HepG2 (cell line): ENCODE results near the gene TGM2. TPM values are rescaled to one million over a fixed set of nuclear protein-coding genes. Genes with fewer than 3 reads are reported as not detected.

Experiments
- CC2D1A ChIP-seq: sonication (generic); formaldehyde crosslinking; IDR thresholded peaks from 2 replicates; pipeline ENCODE4 v1.8.1; 2023; ENCODE audit warnings: mild to moderate bottlenecking, missing genetic modification reagents
- HIVEP1 ChIP-seq: sonication (generic); formaldehyde crosslinking; IDR thresholded peaks from 2 replicates; pipeline ENCODE4 v1.4.0; 2020; ENCODE audit warnings: mild to moderate bottlenecking, missing genetic modification reagents
- HNF4A ChIP-seq: sonication (generic); formaldehyde crosslinking; IDR thresholded peaks from 2 replicates; pipeline ENCODE4 v1.4.0; 2020; ENCODE audit warnings: missing genetic modification reagents
- HNRNPUL1 ChIP-seq: fragments of 200-400 bp; formaldehyde crosslinking; IDR thresholded peaks from 2 replicates; pipeline ENCODE4 v1.6.1; 2017; ENCODE audit warnings: low read depth, mild to moderate bottlenecking, low read length, moderate library complexity
- JUN ChIP-seq: sonication (generic); formaldehyde crosslinking; IDR thresholded peaks from 2 replicates; pipeline ENCODE4 v1.4.0; 2020; ENCODE audit warnings: mild to moderate bottlenecking, missing genetic modification reagents
- MZF1 ChIP-seq: sonication (generic); formaldehyde crosslinking; IDR thresholded peaks from 2 replicates; pipeline ENCODE4 v1.8.1; 2023; ENCODE audit warnings: mild to moderate bottlenecking, missing genetic modification reagents, borderline replicate concordance
- NR1H2 ChIP-seq: sonication (generic); formaldehyde crosslinking; IDR thresholded peaks from 2 replicates; pipeline ENCODE4 v1.8.1; 2022; ENCODE audit warnings: low read depth, missing genetic modification reagents, borderline replicate concordance
- PHF5A ChIP-seq: IDR thresholded peaks from one replicate; pipeline ENCODE4 v1.6.1; 2018; ENCODE audit warnings: low read depth, missing genetic modification reagents; ENCODE audit not compliant: unreplicated experiment
- POLR2A ChIP-seq, 2 experiments: IDR thresholded peaks; 2 replicates each; pipeline ENCODE4 v1.6.1; 2011; ENCODE audit warnings: low read depth in 2 of 2, low read length in 2 of 2, mild to moderate bottlenecking in 1 of 2, moderate library complexity in 1 of 2; ENCODE audit not compliant: insufficient read depth in 1 of 2
- TSC22D2 ChIP-seq: sonication (generic); formaldehyde crosslinking; IDR thresholded peaks from 2 replicates; pipeline ENCODE4 v1.5.1; 2020; ENCODE audit warnings: missing genetic modification reagents, mild to moderate bottlenecking, borderline replicate concordance
- ZNF441 ChIP-seq: sonication (generic); formaldehyde crosslinking; IDR thresholded peaks from 2 replicates; pipeline ENCODE4 v1.7.0; 2021; ENCODE audit warnings: missing genetic modification reagents, borderline replicate concordance
- ZNF605 ChIP-seq: sonication (generic); formaldehyde crosslinking; IDR thresholded peaks from 2 replicates; pipeline ENCODE4 v1.8.0; 2022; ENCODE audit warnings: mild to moderate bottlenecking, missing genetic modification reagents
- polyA plus RNA-seq, 8 experiments: library from polyadenylated mRNA; depleted of rRNA in 3 of 8; stranded (reverse) in 7 of 8; unstranded in 1 of 8; fragments of >200 nt; fragmentation: Illumina TruSeq in 4 of 8; extraction: Trizol in 4 of 8; gene quantifications; 2 replicates each; pipeline versions ENCODE4 v1.2.1 to v1.2.3, GENCODE V29; 2011 to 2016; ENCODE audit warnings: low read depth in 4 of 8, missing spikeins in 1 of 8, mixed read lengths in 1 of 8; ENCODE audit not compliant: insufficient read depth in 1 of 8
- total RNA-seq, 5 experiments: library from RNA; depleted of rRNA; stranded (reverse); fragments of >200 nt; fragmentation: Illumina TruSeq; extraction: Trizol; gene quantifications; 2 replicates each; pipeline ENCODE4 v1.2.3, GENCODE V29; 2016; ENCODE audit warnings: low read depth in 1 of 5
- TF ChIP-seq, protein P1 (sequence below): sonication (generic); formaldehyde crosslinking; IDR thresholded peaks from 2 replicates; pipeline ENCODE4 v1.8.1; 2023; ENCODE audit warnings: mild to moderate bottlenecking, moderate library complexity, missing genetic modification reagents
- TF ChIP-seq, protein P2 (sequence below): sonication (generic); formaldehyde crosslinking; IDR thresholded peaks from 2 replicates; pipeline ENCODE4 v1.4.0; 2020; ENCODE audit warnings: mild to moderate bottlenecking, missing genetic modification reagents
- TF ChIP-seq, protein P3 (sequence below): sonication (generic); formaldehyde crosslinking; IDR thresholded peaks from 2 replicates; pipeline ENCODE4 v1.5.1; 2020; ENCODE audit warnings: mild to moderate bottlenecking, missing genetic modification reagents, moderate library complexity
- TF ChIP-seq, protein P4 (sequence below): sonication (generic); formaldehyde crosslinking; IDR thresholded peaks from 2 replicates; pipeline ENCODE4 v1.5.0; 2020; ENCODE audit warnings: mild to moderate bottlenecking, missing genetic modification reagents, borderline replicate concordance

The TGM2 gene
- total and polyA plus RNA-seq, 2 of the 13 experiments (the other 11 are each of a cell fraction or from before 2014, with no cell fraction given): 4.2 to 46.4 TPM

DNA sequence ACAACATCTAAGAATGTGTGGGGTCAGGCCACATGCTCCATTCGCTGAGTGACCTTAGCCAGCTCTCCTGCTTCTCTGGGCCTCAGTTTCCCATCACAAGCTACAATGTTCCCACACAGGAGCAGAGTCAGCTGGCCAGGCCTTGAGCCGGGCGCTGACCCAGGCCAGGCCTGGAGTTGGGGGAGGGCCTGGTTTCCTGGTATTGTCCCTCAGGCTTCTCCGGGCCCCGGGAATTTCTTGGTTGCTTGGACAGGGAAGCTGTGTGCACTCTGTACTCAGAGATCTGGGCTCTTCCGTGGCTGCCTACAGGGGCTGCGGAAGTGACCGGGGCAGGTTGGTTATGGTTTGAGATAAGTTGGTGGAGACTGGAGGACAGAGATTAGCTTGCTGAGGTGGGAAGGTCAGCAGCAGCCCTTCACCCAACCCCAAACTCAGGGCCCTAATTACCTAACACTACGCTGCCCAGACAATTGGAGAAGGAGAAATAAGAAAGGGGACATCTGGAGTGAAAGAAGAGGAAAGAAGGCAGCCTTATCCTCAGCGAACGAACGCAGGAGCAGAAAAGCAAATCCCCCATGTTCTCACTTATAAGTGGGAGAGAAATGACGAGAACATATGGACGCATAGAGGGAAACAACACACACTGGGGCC is 6.2 kb downstream of the TGM2 start (continued):
- TF ChIP-seq HNF4A (CRISPR knock-in tag) (0 out of 2 replicates have a peak, but pooled peaks have one; percentile 16), POLR2A (IDR thresholded peaks at IDR 0.05; ENCODE audit: insufficient read depth in 1 of 2, low read depth in 2 of 2, low read length in 2 of 2) (no peak), HIVEP1 (CRISPR knock-in tag) (0 out of 2 replicates have a peak, but pooled peaks have one; percentile 53), JUN (CRISPR knock-in tag) (no peak), PHF5A (CRISPR knock-in tag) (no peak), CC2D1A (CRISPR knock-in tag) (no peak), MZF1 (CRISPR knock-in tag) (no peak), NR1H2 (CRISPR knock-in tag) (no peak), TSC22D2 (CRISPR knock-in tag) (no peak), ZNF441 (CRISPR knock-in tag) (0 out of 2 replicates have a peak, but pooled peaks have one; percentile 27), ZNF605 (0 out of 2 replicates have a peak, but pooled peaks have one; percentile 36), HNRNPUL1 (no peak)
- TF ChIP-seq, protein P1, sequence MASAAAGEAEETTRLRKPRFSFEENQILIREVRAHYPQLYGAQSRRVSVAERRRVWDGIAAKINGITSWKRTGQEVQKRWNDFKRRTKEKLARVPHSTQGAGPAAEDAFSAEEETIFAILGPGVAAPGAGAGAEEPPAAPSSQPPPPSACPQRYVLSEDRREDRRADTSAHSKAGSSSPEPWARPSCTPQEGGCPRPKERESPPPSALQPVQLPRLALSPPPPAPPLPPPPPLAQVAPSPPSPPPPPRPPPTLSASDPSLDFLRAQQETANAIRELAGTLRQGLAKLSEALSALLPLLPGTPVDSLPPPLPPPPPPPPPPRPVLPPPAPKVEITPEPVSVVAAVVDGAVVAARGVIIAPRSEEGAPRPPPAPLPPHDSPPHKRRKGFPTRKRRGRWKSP (CRISPR knock-in tag): no peak
- TF ChIP-seq, protein P2, sequence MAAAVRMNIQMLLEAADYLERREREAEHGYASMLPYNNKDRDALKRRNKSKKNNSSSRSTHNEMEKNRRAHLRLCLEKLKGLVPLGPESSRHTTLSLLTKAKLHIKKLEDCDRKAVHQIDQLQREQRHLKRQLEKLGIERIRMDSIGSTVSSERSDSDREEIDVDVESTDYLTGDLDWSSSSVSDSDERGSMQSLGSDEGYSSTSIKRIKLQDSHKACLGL (CRISPR knock-in tag): 0 out of 2 replicates have a peak, but pooled peaks have one; percentile 34
- TF ChIP-seq, protein P3, sequence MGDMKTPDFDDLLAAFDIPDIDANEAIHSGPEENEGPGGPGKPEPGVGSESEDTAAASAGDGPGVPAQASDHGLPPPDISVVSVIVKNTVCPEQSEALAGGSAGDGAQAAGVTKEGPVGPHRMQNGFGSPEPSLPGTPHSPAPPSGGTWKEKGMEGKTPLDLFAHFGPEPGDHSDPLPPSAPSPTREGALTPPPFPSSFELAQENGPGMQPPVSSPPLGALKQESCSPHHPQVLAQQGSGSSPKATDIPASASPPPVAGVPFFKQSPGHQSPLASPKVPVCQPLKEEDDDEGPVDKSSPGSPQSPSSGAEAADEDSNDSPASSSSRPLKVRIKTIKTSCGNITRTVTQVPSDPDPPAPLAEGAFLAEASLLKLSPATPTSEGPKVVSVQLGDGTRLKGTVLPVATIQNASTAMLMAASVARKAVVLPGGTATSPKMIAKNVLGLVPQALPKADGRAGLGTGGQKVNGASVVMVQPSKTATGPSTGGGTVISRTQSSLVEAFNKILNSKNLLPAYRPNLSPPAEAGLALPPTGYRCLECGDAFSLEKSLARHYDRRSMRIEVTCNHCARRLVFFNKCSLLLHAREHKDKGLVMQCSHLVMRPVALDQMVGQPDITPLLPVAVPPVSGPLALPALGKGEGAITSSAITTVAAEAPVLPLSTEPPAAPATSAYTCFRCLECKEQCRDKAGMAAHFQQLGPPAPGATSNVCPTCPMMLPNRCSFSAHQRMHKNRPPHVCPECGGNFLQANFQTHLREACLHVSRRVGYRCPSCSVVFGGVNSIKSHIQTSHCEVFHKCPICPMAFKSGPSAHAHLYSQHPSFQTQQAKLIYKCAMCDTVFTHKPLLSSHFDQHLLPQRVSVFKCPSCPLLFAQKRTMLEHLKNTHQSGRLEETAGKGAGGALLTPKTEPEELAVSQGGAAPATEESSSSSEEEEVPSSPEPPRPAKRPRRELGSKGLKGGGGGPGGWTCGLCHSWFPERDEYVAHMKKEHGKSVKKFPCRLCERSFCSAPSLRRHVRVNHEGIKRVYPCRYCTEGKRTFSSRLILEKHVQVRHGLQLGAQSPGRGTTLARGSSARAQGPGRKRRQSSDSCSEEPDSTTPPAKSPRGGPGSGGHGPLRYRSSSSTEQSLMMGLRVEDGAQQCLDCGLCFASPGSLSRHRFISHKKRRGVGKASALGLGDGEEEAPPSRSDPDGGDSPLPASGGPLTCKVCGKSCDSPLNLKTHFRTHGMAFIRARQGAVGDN (CRISPR knock-in tag): peak; percentile 23; the same call in 1 of the 2 replicates
- TF ChIP-seq, protein P4, sequence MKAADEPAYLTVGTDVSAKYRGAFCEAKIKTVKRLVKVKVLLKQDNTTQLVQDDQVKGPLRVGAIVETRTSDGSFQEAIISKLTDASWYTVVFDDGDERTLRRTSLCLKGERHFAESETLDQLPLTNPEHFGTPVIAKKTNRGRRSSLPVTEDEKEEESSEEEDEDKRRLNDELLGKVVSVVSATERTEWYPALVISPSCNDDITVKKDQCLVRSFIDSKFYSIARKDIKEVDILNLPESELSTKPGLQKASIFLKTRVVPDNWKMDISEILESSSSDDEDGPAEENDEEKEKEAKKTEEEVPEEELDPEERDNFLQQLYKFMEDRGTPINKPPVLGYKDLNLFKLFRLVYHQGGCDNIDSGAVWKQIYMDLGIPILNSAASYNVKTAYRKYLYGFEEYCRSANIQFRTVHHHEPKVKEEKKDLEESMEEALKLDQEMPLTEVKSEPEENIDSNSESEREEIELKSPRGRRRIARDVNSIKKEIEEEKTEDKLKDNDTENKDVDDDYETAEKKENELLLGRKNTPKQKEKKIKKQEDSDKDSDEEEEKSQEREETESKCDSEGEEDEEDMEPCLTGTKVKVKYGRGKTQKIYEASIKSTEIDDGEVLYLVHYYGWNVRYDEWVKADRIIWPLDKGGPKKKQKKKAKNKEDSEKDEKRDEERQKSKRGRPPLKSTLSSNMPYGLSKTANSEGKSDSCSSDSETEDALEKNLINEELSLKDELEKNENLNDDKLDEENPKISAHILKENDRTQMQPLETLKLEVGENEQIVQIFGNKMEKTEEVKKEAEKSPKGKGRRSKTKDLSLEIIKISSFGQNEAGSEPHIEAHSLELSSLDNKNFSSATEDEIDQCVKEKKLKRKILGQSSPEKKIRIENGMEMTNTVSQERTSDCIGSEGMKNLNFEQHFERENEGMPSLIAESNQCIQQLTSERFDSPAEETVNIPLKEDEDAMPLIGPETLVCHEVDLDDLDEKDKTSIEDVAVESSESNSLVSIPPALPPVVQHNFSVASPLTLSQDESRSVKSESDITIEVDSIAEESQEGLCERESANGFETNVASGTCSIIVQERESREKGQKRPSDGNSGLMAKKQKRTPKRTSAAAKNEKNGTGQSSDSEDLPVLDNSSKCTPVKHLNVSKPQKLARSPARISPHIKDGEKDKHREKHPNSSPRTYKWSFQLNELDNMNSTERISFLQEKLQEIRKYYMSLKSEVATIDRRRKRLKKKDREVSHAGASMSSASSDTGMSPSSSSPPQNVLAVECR (CRISPR knock-in tag): no peak
